Limb (tissue), 2 donors: ENCODE measurements around the gene MCUB.
"Not testable (repeated sequence)": the region's sequence is repeated elsewhere in the genome, so short reads cannot be mapped to it uniquely, and the experiment has no call there.

ENCODE experiments used
- DNase-seq, 2 donors: peaks; one replicate each; pipeline ENCODE4 v3.0.0-alpha.2; 2016; ENCODE audit errors: extremely low spot score in 2 of 2

The MCUB gene

GRCh38 chr4:109578846-109579245, 18.8 kb downstream of the MCUB start:
- no peak for DNase-seq

- not testable (repeated sequence) for DNase-seq
Measured at GRCh38 chr4:109579997-109580396, 20.0 kb downstream of the MCUB start.

- DNase-seq, result no peak
Measured at GRCh38 chr4:109588176-109588575, 28.1 kb downstream of the MCUB start.

- DNase-seq, result no peak
Measured at GRCh38 chr4:109589119-109589518, 29.1 kb downstream of the MCUB start.

GRCh38 chr4:109589605-109590004, 29.6 kb downstream of the MCUB start:
- DNase-seq, result no peak

- no peak for DNase-seq
Measured at GRCh38 chr4:109590905-109591304, 30.9 kb downstream of the MCUB start.

GRCh38 chr4:109592367-109592766, 32.3 kb downstream of the MCUB start:
- DNase-seq, result no peak

GRCh38 chr4:109595123-109595522, 35.1 kb downstream of the MCUB start:
- DNase-seq, result not testable (repeated sequence)

- DNase-seq, result not testable (repeated sequence)
Measured at GRCh38 chr4:109596420-109597085, 36.5 kb downstream of the MCUB start.

GRCh38 chr4:109599046-109599652, 39.1 kb downstream of the MCUB start:
- DNase-seq, result no peak

- DNase-seq, result no peak
Measured at GRCh38 chr4:109600431-109600830, 40.4 kb downstream of the MCUB start.

- no peak for DNase-seq
Measured at GRCh38 chr4:109601336-109601735, 41.3 kb downstream of the MCUB start.

- DNase-seq, result no peak
Measured at GRCh38 chr4:109607976-109608375, 47.9 kb downstream of the MCUB start.

- no peak for DNase-seq
Measured at GRCh38 chr4:109608879-109609278, 48.8 kb downstream of the MCUB start.

GRCh38 chr4:109609431-109609830, 49.4 kb downstream of the MCUB start:
- no peak for DNase-seq

GRCh38 chr4:109610489-109610888, 50.4 kb downstream of the MCUB start:
- DNase-seq, result no peak

- DNase-seq, result no peak
Measured at GRCh38 chr4:109611045-109611646, 51.1 kb downstream of the MCUB start.

- DNase-seq, result no peak
Measured at GRCh38 chr4:109614015-109614414, 54.0 kb downstream of the MCUB start.

- DNase-seq, result no peak
Measured at GRCh38 chr4:109614466-109614865, 54.4 kb downstream of the MCUB start.

GRCh38 chr4:109615742-109616141, 55.7 kb downstream of the MCUB start:
- no peak for DNase-seq

GRCh38 chr4:109616243-109616642, 56.2 kb downstream of the MCUB start:
- DNase-seq, result no peak

GRCh38 chr4:109622626-109623025, 62.6 kb downstream of the MCUB start:
- DNase-seq, result no peak

GRCh38 chr4:109624536-109624935, 64.5 kb downstream of the MCUB start:
- no peak for DNase-seq
